GM12878 (cell line): Measurements from ENCODE around the gene CNNM4.

Experiments used
- ATF7 ChIP-seq: fragments of 450-650 bp; IDR thresholded peaks from 2 replicates; pipeline ENCODE4 v1.6.1; 2016; ENCODE audit warnings: low read depth, mild to moderate bottlenecking
- BRCA1 ChIP-seq: IDR thresholded peaks from 2 replicates; pipeline ENCODE4 v1.6.1; 2011; ENCODE audit warnings: low read depth, low read length, improper control_type of control experiment
- CTCF ChIP-seq, 3 experiments: IDR thresholded peaks in 2 of 3; conservative IDR thresholded peaks in 1 of 3; 2 replicates each; pipeline ENCODE4 v1.5.1; 2011; ENCODE audit warnings: low read depth in 3 of 3, low read length in 3 of 3, mild to moderate bottlenecking in 3 of 3, control low read depth in 2 of 3, moderate library complexity in 2 of 3, inconsistent platforms in 1 of 3, mixed read lengths in 1 of 3; ENCODE audit not compliant: control insufficient read depth in 2 of 3, insufficient read depth in 1 of 3; ENCODE audit errors: extremely low read depth in 1 of 3
- POLR2AphosphoS5 ChIP-seq: IDR thresholded peaks from 2 replicates; pipeline ENCODE4 v1.6.1; 2011; ENCODE audit warnings: mild to moderate bottlenecking, low read length, inconsistent platforms
- RAD21 ChIP-seq: IDR thresholded peaks from 2 replicates; pipeline ENCODE4 v1.6.1; 2011; ENCODE audit warnings: mild to moderate bottlenecking, low read depth, low read length, moderate library complexity; ENCODE audit not compliant: insufficient read depth

DNA sequence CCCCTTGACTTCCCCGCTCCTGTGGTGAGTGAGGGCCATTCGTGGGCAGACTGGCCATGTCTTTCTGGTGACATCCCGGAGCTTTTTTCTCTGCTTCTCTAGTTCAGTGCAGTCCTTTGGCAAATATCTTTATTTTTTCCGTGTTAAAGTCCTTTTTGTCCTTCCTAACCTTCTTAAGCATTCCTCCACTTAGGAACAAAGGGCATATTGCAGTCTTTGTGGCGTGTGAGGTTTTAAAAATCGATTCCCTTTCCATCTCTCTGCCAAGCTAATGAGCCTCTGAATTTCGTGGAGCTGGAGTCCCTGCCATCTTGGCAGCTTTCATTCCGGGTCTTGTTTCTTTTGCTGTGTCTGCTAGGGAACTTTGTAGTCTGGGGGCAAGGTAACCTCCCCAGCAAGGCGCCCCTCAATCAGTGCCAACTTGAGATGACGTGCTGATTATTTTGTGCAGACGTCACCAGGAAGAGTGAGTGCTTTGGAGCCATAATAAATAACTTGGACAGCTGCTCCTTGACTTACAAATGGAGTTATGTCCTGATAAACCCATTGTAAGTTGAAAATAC is 60.5 kb downstream of the CNNM4 start:
- TF ChIP-seq POLR2AphosphoS5 = no peak
- no peak for TF ChIP-seq BRCA1
- TF ChIP-seq ATF7 = no peak
- TF ChIP-seq CTCF (IDR thresholded peaks at IDR 0.05 in 2 of 3, conservative IDR thresholded peaks at IDR 0.05 in 1 of 3; ENCODE audit: control insufficient read depth in 2 of 3, extremely low read depth in 1 of 3, insufficient read depth in 1 of 3, low read depth in 3 of 3, low read length in 3 of 3) = no peak
- no peak for TF ChIP-seq RAD21
